ENCODE data around the gene DIDO1. TPM values are rescaled to one million over a fixed set of nuclear protein-coding genes. Genes with fewer than 3 reads are reported as not detected.

Gene DIDO1
- total and polyA plus RNA-seq, 2 of the 13 experiments (the other 11 are each of a cell fraction or from before 2014, with no cell fraction given) = 75.0 to 75.1 TPM

- TF ChIP-seq ZNF260 (CRISPR knock-in tag; IDR thresholded peaks at IDR 0.05; ENCODE audit: borderline replicate concordance, low read depth) (no peak; the same call in 1 of the 2 replicates), ZSCAN30 (CRISPR knock-in tag; IDR thresholded peaks at IDR 0.05) (no peak), HES4 (CRISPR knock-in tag; IDR thresholded peaks at IDR 0.05; ENCODE audit: borderline replicate concordance) (peak; percentile 70; the same call in 1 of the 2 replicates), ZNF3 (CRISPR knock-in tag; IDR thresholded peaks at IDR 0.05) (no peak), ZNF747 (CRISPR knock-in tag; IDR thresholded peaks at IDR 0.05; ENCODE audit: borderline replicate concordance) (peak; percentile 98), ZNF564 (CRISPR knock-in tag; IDR thresholded peaks at IDR 0.05) (peak; percentile 86; the same call in 1 of the 2 replicates), HMGA1 (CRISPR knock-in tag; conservative IDR thresholded peaks at IDR 0.05) (no peak), IRF1 (CRISPR knock-in tag; IDR thresholded peaks at IDR 0.05; ENCODE audit: low read depth) (peak; percentile 74; the same call in 1 of the 2 replicates), HNRNPK (IDR thresholded peaks at IDR 0.05; ENCODE audit: low read depth, low read length, poor library complexity, severe bottlenecking) (no peak), ZC3H13 (CRISPR knock-in tag; IDR thresholded peaks at IDR 0.05) (peak; percentile 100), SP4 (CRISPR knock-in tag; IDR thresholded peaks at IDR 0.05) (peak; percentile 80), MZF1 (CRISPR knock-in tag; IDR thresholded peaks at IDR 0.05; ENCODE audit: borderline replicate concordance) (peak; percentile 84; the same call in 1 of the 2 replicates), HNF1A (IDR thresholded peaks at IDR 0.05; ENCODE audit: low read depth) (peak; percentile 2; the same call in 1 of the 2 replicates), HNF1A (CRISPR knock-in tag; IDR thresholded peaks at IDR 0.05; ENCODE audit: borderline replicate concordance) (peak; percentile 62), DNMT3B (CRISPR knock-in tag; conservative IDR thresholded peaks at IDR 0.05) (peak; percentile 87; the same call in 1 of the 2 replicates), ZNF264 (CRISPR knock-in tag; IDR thresholded peaks at IDR 0.05) (peak; percentile 93), PAX8 (CRISPR knock-in tag; IDR thresholded peaks at IDR 0.05; ENCODE audit: borderline replicate concordance) (no peak; the same call in 1 of the 2 replicates), ZHX2 (IDR thresholded peaks at IDR 0.05; ENCODE audit: low read depth) (no peak), ZHX2 (CRISPR knock-in tag; IDR thresholded peaks at IDR 0.05; ENCODE audit: borderline replicate concordance) (peak; percentile 87; the same call in 1 of the 2 replicates), HHEX (CRISPR knock-in tag; IDR thresholded peaks at IDR 0.05) (peak; percentile 50)
Measured at GRCh38 chr20:62900052-62900691, 26.1 kb downstream of the DIDO1 start (continued).

Data from HepG2 (cell line).